HCT116 (cell line): ENCODE results near the gene LPAR1. TPM values are rescaled to one million over a fixed set of nuclear protein-coding genes. Genes with fewer than 3 reads are reported as not detected.

Experiments
- ATAC-seq: fragments of 200-7000 bp; cut with Tn5 transposase; 2 replicates; pipeline ENCODE4 v1.9.1; 2020; ENCODE audit warnings: mild to moderate bottlenecking, moderate library complexity
- BruUV-seq: library from RNA; stranded (reverse); fragments of 400-500 nt; replicated peaks from 2 replicates; lab custom pipeline; 2021; lab: Mats Ljungman, UMichigan
- CTCF ChIA-PET: fragments of 300-600 bp; sonication (Branson Sonifier 250); formaldehyde crosslinking; loops from one replicate; lab custom pipeline; 2021; ENCODE audit warnings: antibody characterized with exemption; lab: Charles Lee
- POLR2A ChIA-PET: fragments of 300-600, 350-600 bp; sonication (Branson Sonifier 250); formaldehyde crosslinking; loops from one replicate; lab custom pipeline; 2021; ENCODE audit warnings: antibody characterized with exemption; lab: Charles Lee
- RAD21 ChIA-PET, 2 experiments: fragments of 300-600 bp; sonication (Branson Sonifier 250); formaldehyde crosslinking; loops; one replicate each; lab custom pipeline; 2023; ENCODE audit warnings: low total read pairs in 2 of 2; ENCODE audit not compliant: uncharacterized antibody in 2 of 2, unreplicated experiment in 2 of 2, low non-redundant PET in 1 of 2; lab: Charles Lee
- DNase-seq: peaks from one replicate; pipeline ENCODE4 v3.0.0-alpha.2; 2010; ENCODE audit warnings: low read depth, low spot score
- H2AFZ ChIP-seq: fragments of 200-600 bp; shearing (Covaris generic), sonication (generic); 2 replicates; pipeline ENCODE4 v1.6.1; 2017; ENCODE audit warnings: low read depth, mixed run types, mixed read lengths, antibody characterized with exemption, low read length; ENCODE audit not compliant: poor library complexity, severe bottlenecking
- H3K27ac ChIP-seq: 2 replicates; pipeline ENCODE4 v1.5.1; 2012; ENCODE audit warnings: low read depth, low read length
- H3K27me3 ChIP-seq: fragments of 200-600 bp; sonication (generic); 2 replicates; pipeline ENCODE4 v1.6.1; 2016; ENCODE audit warnings: mixed run types, low read length, mixed read lengths; ENCODE audit not compliant: insufficient read depth
- H3K36me3 ChIP-seq, 2 experiments: fragments of 200-500 bp in 1 of 2; fragments of 200-600 bp in 1 of 2; sonication (Bioruptor generic) in 1 of 2; sonication (generic) in 1 of 2; 2 replicates each; pipeline versions ENCODE4 v1.5.1 to v1.6.1; 2014 to 2016; ENCODE audit warnings: low read length in 2 of 2, inconsistent platforms in 1 of 2, mixed read lengths in 1 of 2, mixed run types in 1 of 2; ENCODE audit not compliant: insufficient read depth in 2 of 2, control insufficient read depth in 1 of 2
- H3K4me1 ChIP-seq, 2 experiments: fragments of 200-600 bp in 1 of 2; sonication (generic) in 1 of 2; 2 replicates each; pipeline versions ENCODE4 v1.5.1 to v1.6.1; 2012 to 2017; ENCODE audit warnings: low read length in 2 of 2, inconsistent platforms in 1 of 2, mild to moderate bottlenecking in 1 of 2, mixed read lengths in 1 of 2, mixed run types in 1 of 2, moderate library complexity in 1 of 2; ENCODE audit not compliant: insufficient read depth in 2 of 2, control insufficient read depth in 1 of 2
- H3K4me2 ChIP-seq: fragments of 200-600 bp; sonication (generic); 2 replicates; pipeline ENCODE4 v1.6.1; 2017; ENCODE audit warnings: mixed run types, low read length, mixed read lengths
- H3K4me3 ChIP-seq, 2 experiments: fragments of 200-600 bp in 1 of 2; sonication (generic) in 1 of 2; replicated peaks in 1 of 2; 2 replicates each; pipeline ENCODE4 v1.5.1; 2011 to 2016; ENCODE audit warnings: low read length in 2 of 2, control low read depth in 1 of 2, low read depth in 1 of 2, mild to moderate bottlenecking in 1 of 2, mixed read lengths in 1 of 2, mixed run types in 1 of 2
- H3K79me2 ChIP-seq: fragments of 200-600 bp; sonication (generic); 2 replicates; pipeline ENCODE4 v1.6.1; 2017; ENCODE audit warnings: mild to moderate bottlenecking, mixed run types, low read length, moderate library complexity, mixed read lengths; ENCODE audit not compliant: insufficient read depth
- H3K9ac ChIP-seq: fragments of 200-600 bp; sonication (generic); 2 replicates; pipeline ENCODE4 v1.6.1; 2016; ENCODE audit warnings: low read length, mixed read lengths
- H3K9me2 ChIP-seq: fragments of 200-600 bp; sonication (generic), shearing (Covaris generic); 2 replicates; pipeline ENCODE4 v1.6.1; 2017; ENCODE audit warnings: mixed run types, mild to moderate bottlenecking, moderate library complexity; ENCODE audit not compliant: insufficient read depth
- H3K9me3 ChIP-seq, 2 experiments: fragments of 200-500 bp in 1 of 2; fragments of 200-600 bp in 1 of 2; sonication (Bioruptor generic) in 1 of 2; sonication (generic) in 1 of 2; 2 replicates each; pipeline ENCODE4 v1.6.1; 2014 to 2017; ENCODE audit warnings: low read length in 2 of 2, mixed read lengths in 2 of 2, inconsistent platforms in 1 of 2, low read depth in 1 of 2, mild to moderate bottlenecking in 1 of 2, mixed run types in 1 of 2, moderate library complexity in 1 of 2; ENCODE audit not compliant: control insufficient read depth in 1 of 2, insufficient read depth in 1 of 2
- H4K20me1 ChIP-seq: fragments of 200-600 bp; sonication (generic), shearing (Covaris generic); 2 replicates; pipeline ENCODE4 v1.6.1; 2017; ENCODE audit warnings: mixed run types, mild to moderate bottlenecking, moderate library complexity; ENCODE audit not compliant: insufficient read depth
- CBX3 ChIP-seq: IDR thresholded peaks from 2 replicates; pipeline ENCODE4 v1.6.1; 2012; ENCODE audit warnings: low read depth
- CEBPB ChIP-seq: IDR thresholded peaks from 2 replicates; pipeline ENCODE4 v1.6.1; 2012; ENCODE audit warnings: low read depth
- EGR1 ChIP-seq: IDR thresholded peaks from 2 replicates; pipeline ENCODE4 v1.6.1; 2012; ENCODE audit warnings: low read depth
- EZH2 ChIP-seq: fragments of 200-600 bp; sonication (generic); IDR thresholded peaks from 2 replicates; pipeline ENCODE4 v1.6.1; 2017; ENCODE audit warnings: antibody characterized with exemption, mixed run types
- EZH2phosphoT487 ChIP-seq: fragments of 200-600 bp; IDR thresholded peaks from 2 replicates; pipeline ENCODE4 v1.6.1; 2018; ENCODE audit warnings: antibody characterized with exemption, borderline replicate concordance
- FOSL1 ChIP-seq: IDR thresholded peaks from 2 replicates; pipeline ENCODE4 v1.6.1; 2012; ENCODE audit warnings: low read depth
- POLR2AphosphoS5 ChIP-seq: IDR thresholded peaks from 2 replicates; pipeline ENCODE4 v1.6.1; 2011; ENCODE audit warnings: mild to moderate bottlenecking, low read depth, low read length, moderate library complexity
- SP1 ChIP-seq: IDR thresholded peaks from 2 replicates; pipeline ENCODE4 v1.6.1; 2012; ENCODE audit warnings: low read depth
- TCF7L2 ChIP-seq: IDR thresholded peaks from 2 replicates; pipeline ENCODE4 v1.7.0; 2011; ENCODE audit warnings: borderline replicate concordance, inconsistent platforms; ENCODE audit not compliant: insufficient read depth, insufficient read length; ENCODE audit errors: extremely low read depth
- YY1 ChIP-seq: IDR thresholded peaks from 2 replicates; pipeline ENCODE4 v1.6.1; 2011; ENCODE audit warnings: low read length, low read depth, moderate library complexity, mild to moderate bottlenecking; ENCODE audit not compliant: insufficient replicate concordance; ENCODE audit errors: extremely low read depth
- ZFX ChIP-seq: fragments of 450-650 bp; IDR thresholded peaks from 2 replicates; pipeline ENCODE4 v1.6.1; 2017
- intact Hi-C: fragments of 100-400 bp; cut with micrococcal nuclease; formaldehyde crosslinking; loops from 2 replicates; pipeline ENCODE4 v1.10.0; 2022
- total RNA-seq: library from RNA; stranded (reverse); gene quantifications from one replicate; pipeline ENCODE4 v1.2.1, GENCODE V29; 2021; ENCODE audit not compliant: unreplicated experiment
- TF ChIP-seq, protein P1 (sequence below): IDR thresholded peaks from 2 replicates; pipeline ENCODE4 v1.6.1; 2012; ENCODE audit warnings: low read depth
- TF ChIP-seq, protein P2 (sequence below): IDR thresholded peaks from 2 replicates; pipeline ENCODE4 v1.6.1; 2012
- TF ChIP-seq, protein P3 (sequence below): IDR thresholded peaks from 2 replicates; pipeline ENCODE4 v1.6.1; 2012

The LPAR1 gene
- total RNA-seq, 1 experiment from 2014 or later, result 7.4 TPM

DNA sequence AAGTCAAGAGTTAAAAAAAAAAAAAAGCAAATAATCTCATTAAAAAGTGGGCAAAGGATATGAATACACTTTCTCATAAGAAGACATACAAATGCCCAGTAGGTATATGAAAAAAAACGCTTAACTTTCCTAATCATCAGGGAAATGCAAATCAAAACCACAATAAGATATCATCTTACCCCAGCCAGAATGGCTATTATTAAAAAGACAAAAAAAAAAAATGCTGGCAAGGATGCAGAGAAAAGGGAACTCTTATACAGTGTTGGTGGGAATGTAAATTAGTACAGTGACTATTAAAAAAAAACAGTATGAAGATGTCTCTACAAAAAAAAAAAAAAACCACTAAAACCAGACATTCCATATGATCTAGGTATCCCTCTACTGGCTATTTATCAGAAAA is 79.4 kb downstream of the LPAR1 start:
- intact Hi-C loops, result no loop called here
- no peak overlapping the region for H3K9ac ChIP-seq

DNA sequence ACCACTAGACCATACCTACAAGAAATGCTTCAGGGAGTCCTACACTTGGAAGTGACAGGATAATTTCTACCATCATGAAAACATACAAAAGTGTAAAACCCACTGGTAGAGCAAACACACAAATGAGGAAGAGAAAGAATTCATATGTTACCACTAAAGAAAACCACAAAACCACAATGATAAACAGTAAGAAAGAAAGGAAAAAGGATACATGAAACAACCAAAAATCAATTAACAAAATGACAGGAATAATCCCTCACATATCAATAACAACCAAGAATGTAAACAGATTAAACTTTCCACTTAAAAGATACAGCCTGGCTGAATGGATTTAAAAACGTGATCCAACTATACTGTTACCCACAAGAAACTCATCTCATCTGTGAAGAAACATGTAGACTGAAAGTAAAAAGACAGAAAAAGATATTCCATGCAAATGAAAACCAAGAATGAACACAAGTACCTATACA is 83.4 kb downstream of the LPAR1 start:
- no peak overlapping the region for H3K9ac ChIP-seq
- peaks cover 0 to 10% of the 10 kb centered on the region in 2 experiments; a peak in 2 of 4 replicates for H3K9me3 ChIP-seq
- no peak overlapping the region for H3K4me2 ChIP-seq
- intact Hi-C loops, result no loop called here
- H3K79me2 ChIP-seq, result no peaks in the 10 kb centered on the region
- no peak for DNase-seq
- H3K27me3 ChIP-seq, result no peaks in the 10 kb centered on the region
- CTCF ChIA-PET, result no interaction called here
- H3K4me1 ChIP-seq, result peaks cover 0 to 5% of the 10 kb centered on the region in 2 experiments; a peak in 1 of 4 replicates
- no peaks in the 10 kb centered on the region for H3K9me2 ChIP-seq
- H3K27ac ChIP-seq, result no peak overlapping the region
- POLR2A ChIA-PET, result no interaction called here
- H3K4me3 ChIP-seq, result no peak overlapping the region
- TF ChIP-seq TCF7L2 (no peak), FOSL1 (no peak), CBX3 (no peak), CEBPB (no peak), SP1 (no peak), EZH2phosphoT487 (no peak)
- TF ChIP-seq, protein P1, sequence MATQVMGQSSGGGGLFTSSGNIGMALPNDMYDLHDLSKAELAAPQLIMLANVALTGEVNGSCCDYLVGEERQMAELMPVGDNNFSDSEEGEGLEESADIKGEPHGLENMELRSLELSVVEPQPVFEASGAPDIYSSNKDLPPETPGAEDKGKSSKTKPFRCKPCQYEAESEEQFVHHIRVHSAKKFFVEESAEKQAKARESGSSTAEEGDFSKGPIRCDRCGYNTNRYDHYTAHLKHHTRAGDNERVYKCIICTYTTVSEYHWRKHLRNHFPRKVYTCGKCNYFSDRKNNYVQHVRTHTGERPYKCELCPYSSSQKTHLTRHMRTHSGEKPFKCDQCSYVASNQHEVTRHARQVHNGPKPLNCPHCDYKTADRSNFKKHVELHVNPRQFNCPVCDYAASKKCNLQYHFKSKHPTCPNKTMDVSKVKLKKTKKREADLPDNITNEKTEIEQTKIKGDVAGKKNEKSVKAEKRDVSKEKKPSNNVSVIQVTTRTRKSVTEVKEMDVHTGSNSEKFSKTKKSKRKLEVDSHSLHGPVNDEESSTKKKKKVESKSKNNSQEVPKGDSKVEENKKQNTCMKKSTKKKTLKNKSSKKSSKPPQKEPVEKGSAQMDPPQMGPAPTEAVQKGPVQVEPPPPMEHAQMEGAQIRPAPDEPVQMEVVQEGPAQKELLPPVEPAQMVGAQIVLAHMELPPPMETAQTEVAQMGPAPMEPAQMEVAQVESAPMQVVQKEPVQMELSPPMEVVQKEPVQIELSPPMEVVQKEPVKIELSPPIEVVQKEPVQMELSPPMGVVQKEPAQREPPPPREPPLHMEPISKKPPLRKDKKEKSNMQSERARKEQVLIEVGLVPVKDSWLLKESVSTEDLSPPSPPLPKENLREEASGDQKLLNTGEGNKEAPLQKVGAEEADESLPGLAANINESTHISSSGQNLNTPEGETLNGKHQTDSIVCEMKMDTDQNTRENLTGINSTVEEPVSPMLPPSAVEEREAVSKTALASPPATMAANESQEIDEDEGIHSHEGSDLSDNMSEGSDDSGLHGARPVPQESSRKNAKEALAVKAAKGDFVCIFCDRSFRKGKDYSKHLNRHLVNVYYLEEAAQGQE, result no peak
- TF ChIP-seq, protein P2, sequence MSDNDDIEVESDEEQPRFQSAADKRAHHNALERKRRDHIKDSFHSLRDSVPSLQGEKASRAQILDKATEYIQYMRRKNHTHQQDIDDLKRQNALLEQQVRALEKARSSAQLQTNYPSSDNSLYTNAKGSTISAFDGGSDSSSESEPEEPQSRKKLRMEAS, result no peak
- TF ChIP-seq, protein P3, sequence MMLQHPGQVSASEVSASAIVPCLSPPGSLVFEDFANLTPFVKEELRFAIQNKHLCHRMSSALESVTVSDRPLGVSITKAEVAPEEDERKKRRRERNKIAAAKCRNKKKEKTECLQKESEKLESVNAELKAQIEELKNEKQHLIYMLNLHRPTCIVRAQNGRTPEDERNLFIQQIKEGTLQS, result no peak
- H2AFZ ChIP-seq, result no peak overlapping the region
- no peaks in the 10 kb centered on the region for H3K36me3 ChIP-seq
- ATAC-seq, result no peak
- H4K20me1 ChIP-seq, result no peaks in the 10 kb centered on the region
- RAD21 ChIA-PET, result no interaction called here
- no TSS peak for BruUV-seq

More for the DNA sequence above, 79.4 kb downstream of the LPAR1 start:
- Histone ChIP-seq H3K4me3 (no peak overlapping the region), H3K27me3 (no peaks in the 10 kb centered on the region), H3K36me3 (no peaks in the 10 kb centered on the region), H3K4me1 (no peaks in the 10 kb centered on the region), H3K27ac (no peak overlapping the region), H2AFZ (no peak overlapping the region), H3K9me3 (peaks cover 0 to 10% of the 10 kb centered on the region in 2 experiments; a peak in 2 of 4 replicates), H3K4me2 (no peak overlapping the region), H3K79me2 (no peaks in the 10 kb centered on the region), H3K9me2 (no peaks in the 10 kb centered on the region), H4K20me1 (no peaks in the 10 kb centered on the region)
- ATAC-seq, result no peak
- TF ChIP-seq, protein P2, result no peak
- no peak for TF ChIP-seq ZFX
- no peak for TF ChIP-seq EZH2
- no peak for TF ChIP-seq POLR2AphosphoS5
- TF ChIP-seq EGR1, result no peak
- no peak for TF ChIP-seq YY1
- POLR2A ChIA-PET, result no interaction called here
- RAD21 ChIA-PET, result no interaction called here
- no peak for DNase-seq
- CTCF ChIA-PET, result no interaction called here
- BruUV-seq, result no TSS peak
